Measurements from ENCODE around the gene EEF1AKMT1.
"Not testable (repeated sequence)": the region's sequence is repeated elsewhere in the genome, so short reads cannot be mapped to it uniquely, and the experiment has no call there.

EEF1AKMT1 gene

DNA sequence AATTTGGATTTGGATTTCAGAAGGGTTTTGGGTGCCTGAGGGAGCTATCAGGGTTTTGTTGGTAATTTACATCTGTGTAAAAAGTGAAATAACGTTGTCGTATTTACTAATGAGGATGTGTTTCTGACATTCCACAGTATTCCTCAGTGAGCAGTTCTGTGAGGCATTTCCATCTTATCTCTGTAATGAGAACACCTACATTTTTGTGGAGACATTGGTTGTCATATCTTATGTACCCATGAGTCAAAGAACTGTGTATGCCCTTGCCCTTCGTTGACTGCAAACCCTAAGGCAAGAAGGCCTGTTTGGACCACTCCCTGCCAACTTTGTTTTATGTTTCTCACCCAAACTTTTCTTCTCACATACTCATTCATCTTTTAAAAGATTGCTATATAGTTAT is 84.5 kb downstream of the EEF1AKMT1 start:
- no peaks in the 10 kb centered on the region for H3K9me3 ChIP-seq (ENCODE audit: low read depth, low read length)
- no peak overlapping the region for H3K9ac ChIP-seq (ENCODE audit: insufficient read length)
- no peak for DNase-seq (ENCODE audit: low read depth, low spot score)
- TF ChIP-seq POLR2AphosphoS5 (IDR thresholded peaks at IDR 0.05; ENCODE audit: borderline replicate concordance, low read depth, low read length) (no peak), EZH2 (IDR thresholded peaks at IDR 0.05) (no peak), FOXP2 (optimal IDR thresholded peaks at IDR 0.05; ENCODE audit: control extremely low read depth, extremely low read length, insufficient read depth) (no peak)
- no peak overlapping the region for H3K4me3 ChIP-seq
- no peaks in the 10 kb centered on the region for H3K36me3 ChIP-seq (ENCODE audit: insufficient read depth, low read length)
- H3K27ac ChIP-seq: no peak overlapping the region

DNA sequence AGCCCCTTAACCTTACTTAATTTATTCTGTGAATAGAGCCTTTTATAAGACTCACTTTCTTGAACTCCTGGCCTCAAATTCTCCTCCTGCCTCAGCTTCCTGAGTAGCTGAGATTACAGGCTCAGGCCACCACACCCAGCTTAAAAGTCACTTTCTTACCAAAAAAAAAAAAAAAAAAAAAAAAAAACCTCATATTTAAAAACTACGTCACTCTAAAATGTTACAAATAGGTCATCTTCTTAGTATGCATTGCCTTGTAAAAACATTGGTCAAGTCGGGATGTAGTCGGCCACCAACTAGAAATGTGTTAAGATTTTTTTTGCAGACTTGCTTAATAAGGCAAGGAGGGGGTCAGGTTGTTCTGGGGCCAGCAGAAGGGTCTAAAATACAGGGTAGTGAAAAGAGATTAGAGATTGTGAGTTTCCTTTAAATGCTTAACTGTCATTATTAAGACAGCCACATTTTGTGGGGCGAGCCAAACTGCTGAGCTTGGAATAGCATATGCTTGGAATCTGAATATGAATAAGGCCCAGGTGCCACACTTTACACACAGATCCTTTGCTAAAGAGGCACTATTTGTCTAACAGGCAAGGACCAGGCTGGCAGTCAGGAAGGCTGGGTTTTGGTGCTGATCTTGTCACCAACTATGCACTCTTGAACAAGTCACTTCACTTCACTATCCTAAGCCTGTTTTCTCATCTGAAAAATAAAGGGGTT is 86.7 kb downstream of the EEF1AKMT1 start:
- Histone ChIP-seq H3K4me3 (no peak overlapping the region), H3K27ac (no peak overlapping the region)
- no peak for DNase-seq (ENCODE audit: low read depth, low spot score)

DNA sequence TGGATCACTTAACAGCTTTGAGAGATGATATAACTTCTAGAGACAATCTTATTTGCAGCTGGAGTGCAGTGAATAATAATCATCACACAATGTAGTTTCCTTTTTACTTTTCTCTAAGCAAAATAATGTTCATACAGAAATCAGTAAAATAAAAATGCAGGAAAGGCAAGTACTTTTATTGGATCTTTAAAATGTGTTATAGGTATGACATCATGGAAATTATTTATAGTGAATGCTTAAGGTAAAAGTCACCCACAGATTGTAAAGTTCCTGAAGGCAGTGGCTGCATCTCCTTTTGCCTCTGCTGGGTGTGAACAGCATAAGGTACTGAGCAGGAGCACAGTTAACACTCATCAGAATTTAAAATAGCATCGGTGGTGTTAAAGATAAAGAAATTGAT is 87.6 kb downstream of the EEF1AKMT1 start:
- no peaks in the 10 kb centered on the region for H3K36me3 ChIP-seq (ENCODE audit: insufficient read depth, low read length)
- H3K27ac ChIP-seq: no peak overlapping the region
- no peak overlapping the region for H3K4me3 ChIP-seq
- no peak for DNase-seq (ENCODE audit: low read depth, low spot score)
- TF ChIP-seq FOXP2 (optimal IDR thresholded peaks at IDR 0.05; ENCODE audit: control extremely low read depth, extremely low read length, insufficient read depth): no peak
- TF ChIP-seq POLR2AphosphoS5 (IDR thresholded peaks at IDR 0.05; ENCODE audit: borderline replicate concordance, low read depth, low read length): no peak
- TF ChIP-seq EZH2 (IDR thresholded peaks at IDR 0.05): no peak
- no peak overlapping the region for H3K9ac ChIP-seq (ENCODE audit: insufficient read length)
- H3K9me3 ChIP-seq (ENCODE audit: low read depth, low read length): no peaks in the 10 kb centered on the region

More for the DNA sequence above, 86.7 kb downstream of the EEF1AKMT1 start:
- Histone ChIP-seq H3K9me3 (ENCODE audit: low read depth, low read length) (no peaks in the 10 kb centered on the region), H3K9ac (ENCODE audit: insufficient read length) (no peak overlapping the region), H3K36me3 (ENCODE audit: insufficient read depth, low read length) (no peaks in the 10 kb centered on the region)
- TF ChIP-seq FOXP2 (optimal IDR thresholded peaks at IDR 0.05; ENCODE audit: control extremely low read depth, extremely low read length, insufficient read depth) (no peak), EZH2 (IDR thresholded peaks at IDR 0.05) (no peak), POLR2AphosphoS5 (IDR thresholded peaks at IDR 0.05; ENCODE audit: borderline replicate concordance, low read depth, low read length) (no peak)

DNA sequence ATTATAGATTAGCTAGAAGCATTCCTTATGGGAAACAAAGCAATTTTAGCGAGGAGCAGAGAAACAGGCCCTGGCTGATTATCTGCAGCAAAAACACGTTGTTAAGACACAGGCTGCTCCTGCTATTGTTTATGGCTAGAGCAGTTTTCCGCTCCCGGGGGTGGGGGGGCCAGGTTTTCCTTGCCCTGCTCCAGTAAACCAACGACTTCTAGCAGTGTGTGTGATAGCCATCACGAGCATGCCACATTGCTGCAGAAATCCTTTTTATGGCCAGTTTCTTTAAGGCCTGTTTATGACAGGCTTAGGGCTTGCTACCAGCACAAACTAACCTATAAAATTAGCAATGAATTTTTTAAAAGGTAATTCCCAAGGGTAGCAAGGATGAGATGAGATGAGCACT is 88.7 kb downstream of the EEF1AKMT1 start:
- H3K9me3 ChIP-seq (ENCODE audit: low read depth, low read length): no peaks in the 10 kb centered on the region
- no peak overlapping the region for H3K9ac ChIP-seq (ENCODE audit: insufficient read length)
- no peak for DNase-seq (ENCODE audit: low read depth, low spot score)
- no peaks in the 10 kb centered on the region for H3K36me3 ChIP-seq (ENCODE audit: insufficient read depth, low read length)
- TF ChIP-seq EZH2 (IDR thresholded peaks at IDR 0.05) (no peak), POLR2AphosphoS5 (IDR thresholded peaks at IDR 0.05; ENCODE audit: borderline replicate concordance, low read depth, low read length) (no peak), FOXP2 (optimal IDR thresholded peaks at IDR 0.05; ENCODE audit: control extremely low read depth, extremely low read length, insufficient read depth) (no peak)
- H3K27ac ChIP-seq: no peak overlapping the region
- H3K4me3 ChIP-seq: no peak overlapping the region

DNA sequence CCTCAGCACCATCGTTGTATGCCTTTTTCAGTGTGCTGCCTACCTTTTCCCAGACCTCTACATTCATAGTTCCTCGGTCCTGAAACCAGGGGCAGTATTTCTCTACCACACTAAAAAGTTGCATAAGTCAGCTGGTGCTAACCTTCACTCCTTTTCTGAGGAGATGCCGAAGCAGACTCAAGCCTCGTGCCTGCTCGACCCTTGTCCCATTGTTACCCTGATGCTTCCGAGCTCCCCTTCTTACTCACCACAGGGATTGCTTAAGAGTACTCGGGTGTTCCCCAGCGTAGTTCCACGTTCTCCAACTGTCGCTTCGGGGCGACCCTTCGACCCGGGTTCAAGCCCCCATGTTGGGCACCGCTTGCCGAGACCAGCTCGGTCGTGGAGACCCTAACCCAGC is 89.2 kb downstream of the EEF1AKMT1 start:
- no peak for DNase-seq (ENCODE audit: low read depth, low spot score)
- no peak overlapping the region for H3K9ac ChIP-seq (ENCODE audit: insufficient read length)
- no peaks in the 10 kb centered on the region for H3K9me3 ChIP-seq (ENCODE audit: low read depth, low read length)
- no peak overlapping the region for H3K27ac ChIP-seq
- H3K36me3 ChIP-seq (ENCODE audit: insufficient read depth, low read length): no peaks in the 10 kb centered on the region
- H3K4me3 ChIP-seq: no peak overlapping the region
- TF ChIP-seq EZH2 (IDR thresholded peaks at IDR 0.05) (no peak), POLR2AphosphoS5 (IDR thresholded peaks at IDR 0.05; ENCODE audit: borderline replicate concordance, low read depth, low read length) (no peak), FOXP2 (optimal IDR thresholded peaks at IDR 0.05; ENCODE audit: control extremely low read depth, extremely low read length, insufficient read depth) (no peak)

DNA sequence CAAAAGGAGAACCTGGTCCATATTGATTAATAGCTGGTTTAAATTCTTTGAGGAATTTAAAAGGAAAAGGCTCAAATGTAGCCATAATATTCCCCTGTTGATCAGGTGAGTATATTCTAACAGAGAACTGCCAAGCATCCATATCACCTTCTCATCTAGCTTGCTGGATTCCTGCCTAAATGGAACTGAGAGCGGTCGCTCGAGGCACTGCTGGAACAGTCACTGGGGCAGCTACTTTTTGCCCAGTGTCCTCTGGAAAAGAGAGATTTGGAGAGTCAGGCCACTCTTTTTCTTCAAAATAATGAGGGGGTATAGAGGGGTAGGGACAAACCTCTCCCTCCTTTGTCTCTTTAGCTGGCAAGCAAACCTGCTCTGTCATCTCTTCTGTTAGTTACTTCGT is 89.7 kb downstream of the EEF1AKMT1 start:
- no peak for TF ChIP-seq FOXP2 (optimal IDR thresholded peaks at IDR 0.05; ENCODE audit: control extremely low read depth, extremely low read length, insufficient read depth)
- no peak for TF ChIP-seq POLR2AphosphoS5 (IDR thresholded peaks at IDR 0.05; ENCODE audit: borderline replicate concordance, low read depth, low read length)
- no peak for TF ChIP-seq EZH2 (IDR thresholded peaks at IDR 0.05)
- H3K27ac ChIP-seq: no peak overlapping the region

DNA sequence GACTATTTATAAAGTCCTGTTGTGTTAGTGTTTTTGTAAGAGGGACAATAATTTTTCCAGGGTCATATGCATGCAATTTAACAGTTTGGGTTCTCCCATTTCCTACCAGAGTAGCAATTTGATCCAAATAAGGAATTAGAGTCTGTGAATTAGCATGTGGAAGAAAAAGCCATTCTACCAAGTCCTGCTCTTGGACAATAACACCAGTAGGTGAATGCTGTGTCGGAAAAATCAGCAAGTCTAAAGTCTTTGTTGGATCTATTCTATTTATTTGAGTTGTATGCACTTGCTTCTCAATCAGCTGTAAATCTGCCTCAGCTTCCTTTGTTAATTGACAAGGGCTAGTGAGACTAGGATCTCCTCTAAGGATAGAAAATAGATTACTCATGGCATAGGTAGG is 91.7 kb downstream of the EEF1AKMT1 start:
- Histone ChIP-seq H3K4me3 (no peak overlapping the region), H3K9ac (ENCODE audit: insufficient read length) (no peak overlapping the region), H3K9me3 (ENCODE audit: low read depth, low read length) (no peaks in the 10 kb centered on the region), H3K27ac (no peak overlapping the region), H3K36me3 (ENCODE audit: insufficient read depth, low read length) (no peaks in the 10 kb centered on the region)
- TF ChIP-seq POLR2AphosphoS5 (IDR thresholded peaks at IDR 0.05; ENCODE audit: borderline replicate concordance, low read depth, low read length): no peak
- TF ChIP-seq FOXP2 (optimal IDR thresholded peaks at IDR 0.05; ENCODE audit: control extremely low read depth, extremely low read length, insufficient read depth): no peak
- no peak for TF ChIP-seq EZH2 (IDR thresholded peaks at IDR 0.05)
- no peak for DNase-seq (ENCODE audit: low read depth, low spot score)

More for the DNA sequence above, 89.7 kb downstream of the EEF1AKMT1 start:
- no peak overlapping the region for H3K9ac ChIP-seq (ENCODE audit: insufficient read length)
- H3K9me3 ChIP-seq (ENCODE audit: low read depth, low read length): no peaks in the 10 kb centered on the region
- H3K4me3 ChIP-seq: no peak overlapping the region
- H3K36me3 ChIP-seq (ENCODE audit: insufficient read depth, low read length): no peaks in the 10 kb centered on the region
- DNase-seq (ENCODE audit: low read depth, low spot score): no peak

DNA sequence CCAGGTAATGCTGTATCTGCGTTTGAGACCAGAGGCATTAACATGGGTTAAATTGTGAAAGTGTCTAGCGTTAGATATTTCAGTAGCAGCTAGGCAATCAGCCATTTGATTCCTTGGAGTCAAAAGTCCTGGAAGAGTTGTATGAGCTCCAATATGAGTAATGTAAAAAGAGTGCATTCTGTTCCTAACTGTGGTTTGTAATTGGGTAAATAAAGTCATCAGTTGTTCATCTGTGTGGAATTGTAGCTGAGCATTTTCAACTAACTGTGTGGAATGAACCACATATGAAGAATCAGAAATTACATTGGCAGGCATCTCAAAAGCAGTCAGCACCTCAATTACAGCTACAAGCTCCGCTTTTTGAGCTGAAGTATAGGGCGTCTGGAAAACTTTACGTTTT is 92.3 kb downstream of the EEF1AKMT1 start:
- not testable (repeated sequence) for DNase-seq (ENCODE audit: low read depth, low spot score); H3K27ac ChIP-seq; H3K9ac ChIP-seq (ENCODE audit: insufficient read length); H3K4me3 ChIP-seq; H3K9me3 ChIP-seq (ENCODE audit: low read depth, low read length); H3K36me3 ChIP-seq (ENCODE audit: insufficient read depth, low read length)
